ENCODE measurements around the gene NDUFAF4.

The NDUFAF4 gene

DNA sequence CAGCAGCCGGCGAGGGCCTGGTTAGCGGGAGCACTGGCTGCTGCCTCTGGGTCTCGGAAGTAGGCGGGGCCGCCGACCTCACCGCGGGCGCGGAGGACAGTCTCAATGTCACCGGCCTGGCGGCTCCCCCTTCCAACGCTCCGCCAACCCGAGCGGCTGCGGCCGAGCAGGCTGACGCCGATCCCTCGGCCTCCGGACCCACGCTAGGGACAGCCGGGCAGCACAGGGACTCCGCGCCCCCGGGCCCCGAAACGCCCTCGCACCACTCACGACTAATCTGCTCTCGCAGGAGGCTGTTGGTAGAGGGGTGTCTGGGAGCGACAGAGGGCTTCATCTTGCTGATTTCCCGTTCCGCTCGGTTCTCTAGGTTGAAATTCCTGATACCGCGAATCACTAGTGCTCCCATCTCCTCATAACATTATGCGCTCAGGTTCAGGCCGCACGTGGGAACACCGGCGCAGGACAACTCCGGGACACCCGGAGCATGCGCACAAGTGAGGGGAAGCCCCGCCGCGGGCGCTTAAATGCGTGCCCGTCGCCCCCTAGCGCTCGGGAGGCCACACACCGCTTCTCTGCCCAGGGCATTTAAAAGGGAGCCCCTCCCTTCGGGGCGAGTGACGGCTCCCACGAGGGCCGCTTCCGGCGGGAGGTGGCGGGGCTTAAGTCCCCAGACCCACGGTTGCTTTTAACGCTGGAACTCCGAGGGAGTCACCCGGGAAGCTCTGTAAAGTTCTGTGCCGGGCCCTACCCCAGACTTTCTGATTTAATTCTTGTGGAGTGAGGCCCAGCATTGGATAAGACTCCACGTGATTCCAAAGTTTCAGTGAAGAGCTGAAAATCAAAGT, at the start of gene NDUFAF4:
NDUFAF4 (minus strand) TSS at position 496 of the 845 bp plus-strand sequence; CDS start at position 406, 90 bp downstream.
- peak; percentile 94 for DNase-seq

DNA sequence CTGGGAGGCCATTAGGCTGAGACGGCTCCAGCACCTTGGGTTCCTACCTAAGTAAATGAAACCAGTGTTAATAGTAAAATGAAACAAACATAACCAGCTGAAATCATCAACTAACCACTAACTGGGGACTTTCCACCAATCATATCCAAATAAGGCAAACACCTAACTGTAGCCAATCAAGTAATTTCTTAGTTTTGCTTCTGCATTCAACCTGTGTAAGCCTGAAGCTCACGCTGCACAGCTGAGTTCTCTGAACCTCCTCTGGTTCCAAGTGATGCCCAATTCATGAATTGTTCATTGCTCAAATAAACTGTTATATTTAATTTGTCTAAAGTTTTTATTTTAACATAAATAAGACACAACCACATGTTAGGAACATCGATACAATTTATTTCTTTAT, 49.4 kb upstream of the NDUFAF4 start:
- DNase-seq, result no peak

DNA sequence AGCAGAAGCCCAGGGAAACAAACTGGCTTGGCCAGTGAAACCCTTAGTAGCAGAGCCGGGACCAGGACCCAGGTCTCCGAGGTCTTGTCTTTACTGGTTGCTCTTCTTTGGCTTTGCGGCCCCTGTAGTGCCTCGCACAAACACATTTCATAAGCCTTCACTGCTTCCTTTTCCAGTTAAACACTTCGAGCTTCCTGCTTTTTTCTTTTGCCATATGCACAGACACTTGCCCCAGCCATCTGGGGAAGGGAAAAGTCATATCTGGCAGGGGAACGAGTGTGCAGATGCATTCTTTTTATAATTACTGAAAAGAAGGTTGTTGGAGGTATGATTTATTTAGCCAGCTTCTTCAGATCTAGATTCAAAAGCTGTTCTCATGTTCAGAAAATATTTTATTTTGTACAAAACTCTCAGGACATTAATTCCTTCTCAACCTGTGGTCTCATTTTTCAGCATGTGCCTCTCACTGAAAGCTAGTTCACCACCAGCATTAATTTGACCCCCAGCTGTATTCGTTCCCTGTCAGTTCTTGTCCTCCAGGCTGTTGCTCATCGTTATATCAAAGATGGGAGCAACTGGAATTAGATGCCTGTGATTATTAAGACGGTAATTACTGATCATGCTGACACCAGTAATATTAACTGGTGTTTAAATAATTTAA, 46.0 kb upstream of the NDUFAF4 start:
- no peak for DNase-seq

DNA sequence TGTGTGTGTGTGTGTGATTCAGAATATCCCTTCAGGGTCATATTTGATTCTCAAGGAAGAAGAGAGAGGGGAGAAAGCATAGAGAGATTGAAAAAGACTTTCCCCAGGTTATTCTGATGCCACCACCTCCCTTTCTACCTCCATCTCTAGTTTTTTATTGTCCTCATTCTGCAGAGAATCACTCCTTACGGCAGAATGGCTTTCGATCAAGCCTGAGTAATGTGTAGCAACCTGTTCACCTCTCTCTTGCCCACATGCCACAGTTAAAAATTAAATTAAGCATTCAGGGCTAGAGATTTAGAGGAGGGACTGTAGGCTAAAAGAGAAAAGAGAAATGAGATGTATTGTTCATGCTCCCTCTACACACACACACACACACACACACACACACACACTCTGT, 45.0 kb upstream of the NDUFAF4 start:
- DNase-seq, result no peak

DNA sequence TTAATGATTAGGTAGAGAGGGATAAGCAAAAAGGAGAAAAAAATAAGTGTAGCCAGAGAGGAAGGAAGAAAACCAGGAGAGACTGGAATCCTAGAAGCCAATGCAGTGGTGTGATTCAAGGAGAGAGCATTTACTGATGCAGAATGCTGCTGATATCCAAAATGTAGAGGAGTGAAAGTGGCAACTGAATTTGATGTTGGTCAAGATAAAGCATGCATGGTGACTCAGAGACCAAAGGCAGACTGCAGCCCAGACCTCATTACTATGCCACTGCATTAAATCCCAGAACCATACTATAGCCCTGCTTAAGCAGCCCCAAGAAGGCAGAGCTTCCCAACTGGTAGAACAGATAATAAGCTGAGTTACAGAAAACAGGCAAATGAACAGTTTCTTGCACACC, 42.6 kb upstream of the NDUFAF4 start:
- no peak for DNase-seq

DNA sequence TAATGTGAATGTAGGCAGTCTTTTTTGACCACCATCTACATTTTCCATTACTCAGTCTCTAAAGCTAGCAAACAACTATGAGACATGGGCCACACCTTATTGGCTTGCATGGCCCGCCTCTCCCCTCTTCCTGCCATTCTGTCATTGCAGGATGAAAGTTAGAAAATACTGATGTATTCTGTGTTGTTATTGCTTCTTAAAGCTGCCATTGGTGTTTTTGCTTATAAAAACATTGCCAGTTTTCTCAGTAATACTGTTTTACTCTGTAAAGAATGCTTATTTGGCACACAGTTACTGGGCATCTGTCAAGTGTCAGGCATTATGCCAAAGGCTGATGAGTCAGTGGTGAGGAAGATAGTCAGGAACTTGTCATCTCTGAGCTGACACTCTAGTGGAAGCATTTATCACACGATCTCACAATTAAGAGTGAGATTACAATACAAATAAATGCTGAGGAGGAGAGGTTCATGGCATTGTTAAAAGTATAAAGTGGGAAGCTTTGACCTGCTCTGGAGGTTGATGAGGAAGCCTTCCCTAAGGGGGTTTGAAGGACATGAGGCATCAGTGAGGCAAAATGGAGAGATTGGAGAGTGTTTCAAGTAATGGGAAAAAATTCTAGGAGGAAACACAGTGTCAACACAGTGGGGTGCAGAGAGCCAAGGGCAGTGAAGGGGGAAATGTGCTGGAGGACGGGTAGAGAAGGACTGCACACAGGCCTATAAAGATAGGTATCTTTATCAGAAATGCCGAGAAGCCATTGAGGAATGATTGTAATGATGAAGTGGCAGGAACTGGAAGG, 41.5 kb upstream of the NDUFAF4 start:
- DNase-seq, result no peak

DNA sequence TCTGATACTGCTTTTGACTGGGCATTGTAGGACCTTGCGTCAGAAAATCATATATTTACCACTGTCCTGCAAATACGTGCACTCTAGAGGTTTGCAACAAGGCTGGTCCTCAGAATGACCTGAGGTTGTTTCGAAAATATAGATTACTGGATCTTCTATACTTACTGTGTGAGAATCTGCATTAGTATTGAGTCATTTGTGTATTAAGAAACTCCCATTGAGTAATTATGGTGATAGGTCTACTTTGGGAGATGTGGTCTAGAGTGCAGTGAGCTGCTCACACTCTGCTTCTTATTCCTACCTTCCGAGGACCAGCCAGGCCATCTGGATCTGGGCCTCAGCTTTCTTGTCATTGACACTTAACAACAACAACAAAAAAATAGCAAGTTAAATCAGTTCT, 36.4 kb upstream of the NDUFAF4 start:
- no peak for DNase-seq

DNA sequence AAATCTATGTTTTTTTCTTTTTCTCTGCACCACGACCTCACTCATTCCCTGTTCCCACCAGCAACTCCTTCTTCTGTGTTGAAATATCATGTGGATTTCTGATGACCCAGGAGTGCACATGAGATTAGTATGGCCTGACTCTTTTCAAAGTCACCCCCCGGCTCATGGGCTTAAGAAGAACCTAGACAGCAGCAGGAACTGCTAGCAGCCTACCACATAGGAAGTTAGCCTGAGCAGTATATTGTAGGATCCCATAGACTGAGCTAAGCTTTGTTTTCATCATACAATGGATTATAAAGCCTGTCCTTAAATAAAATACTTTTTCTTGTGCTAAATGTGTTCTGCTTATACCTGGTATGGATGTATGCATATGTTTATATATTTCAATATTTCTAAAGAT, 33.5 kb upstream of the NDUFAF4 start:
- DNase-seq, result no peak

DNA sequence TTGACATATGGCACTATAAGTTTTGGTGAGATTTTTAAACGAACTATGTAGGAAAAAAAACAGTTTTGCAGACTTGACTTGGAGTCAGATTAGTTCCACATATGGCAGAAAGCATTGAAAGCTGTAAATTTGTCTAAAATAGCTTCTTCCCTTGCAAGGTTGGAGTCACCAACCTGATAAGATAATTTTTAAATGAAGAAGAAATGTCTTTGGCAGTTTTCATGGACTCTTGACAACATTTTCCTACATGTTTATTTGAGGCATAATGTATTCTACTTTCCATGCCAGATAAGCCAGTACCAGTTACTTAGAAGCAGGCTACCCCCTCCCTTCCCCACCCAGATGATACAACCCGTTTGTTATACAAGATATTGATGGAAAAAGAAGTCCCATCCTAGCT, 32.0 kb upstream of the NDUFAF4 start:
- DNase-seq, result no peak

DNA sequence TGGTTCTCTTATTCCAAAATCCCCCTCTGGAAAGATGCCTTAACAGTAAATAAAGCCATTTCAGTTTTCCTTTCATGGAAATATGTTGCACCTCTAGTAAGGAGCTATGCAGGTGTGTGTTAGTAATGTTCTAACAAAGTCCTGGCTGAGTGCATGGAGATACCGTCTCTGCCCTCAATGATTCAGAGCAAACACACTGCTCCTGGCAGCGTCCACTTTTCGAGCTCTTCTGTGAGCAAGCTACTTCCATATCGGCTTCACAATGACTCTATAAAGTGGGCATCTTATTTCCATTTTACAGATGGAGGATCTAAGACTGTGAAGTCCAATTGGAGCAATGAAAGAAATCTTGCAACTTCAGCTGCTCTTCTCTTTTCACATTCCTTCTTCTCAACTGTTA, 30.0 kb upstream of the NDUFAF4 start:
- DNase-seq, result no peak

DNA sequence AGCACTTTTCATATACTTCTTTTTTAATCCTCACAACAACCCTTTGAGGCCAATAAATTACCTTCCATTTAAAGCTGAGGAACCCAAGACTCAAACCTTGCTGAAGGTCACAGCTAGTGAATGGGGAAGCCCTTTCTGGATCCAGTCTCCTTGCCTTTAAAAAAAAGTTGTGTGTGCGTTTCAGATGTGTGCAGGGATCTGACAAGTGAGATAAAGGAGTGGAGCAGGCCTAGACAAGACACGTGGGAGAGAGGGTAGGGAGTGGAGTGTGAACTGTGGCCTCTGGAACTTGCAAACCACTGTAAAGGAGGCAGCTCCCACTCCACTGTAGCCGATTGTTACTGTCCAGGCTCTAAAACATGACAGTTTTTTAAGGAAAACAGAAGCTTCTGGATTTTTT, 28.7 kb upstream of the NDUFAF4 start:
- no peak for DNase-seq

DNA sequence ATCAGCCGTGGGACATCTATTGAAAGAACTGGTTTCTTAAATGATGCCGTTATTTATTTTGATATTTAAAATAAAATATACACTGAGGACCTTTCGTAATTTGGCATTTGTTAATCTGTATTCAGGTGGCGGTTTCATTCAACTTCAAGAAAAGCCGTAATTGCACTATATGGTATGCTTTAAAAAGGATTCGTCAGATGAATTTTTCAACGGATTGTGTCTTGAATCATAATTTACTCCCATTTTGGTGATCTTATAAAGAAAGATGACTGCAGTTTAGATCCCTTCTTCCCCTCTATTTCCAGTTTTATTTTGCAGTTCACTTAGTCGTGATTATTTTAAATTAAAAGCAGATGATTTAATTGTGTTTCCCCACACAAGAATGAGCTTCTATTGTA, 27.6 kb upstream of the NDUFAF4 start:
- DNase-seq, result no peak

DNA sequence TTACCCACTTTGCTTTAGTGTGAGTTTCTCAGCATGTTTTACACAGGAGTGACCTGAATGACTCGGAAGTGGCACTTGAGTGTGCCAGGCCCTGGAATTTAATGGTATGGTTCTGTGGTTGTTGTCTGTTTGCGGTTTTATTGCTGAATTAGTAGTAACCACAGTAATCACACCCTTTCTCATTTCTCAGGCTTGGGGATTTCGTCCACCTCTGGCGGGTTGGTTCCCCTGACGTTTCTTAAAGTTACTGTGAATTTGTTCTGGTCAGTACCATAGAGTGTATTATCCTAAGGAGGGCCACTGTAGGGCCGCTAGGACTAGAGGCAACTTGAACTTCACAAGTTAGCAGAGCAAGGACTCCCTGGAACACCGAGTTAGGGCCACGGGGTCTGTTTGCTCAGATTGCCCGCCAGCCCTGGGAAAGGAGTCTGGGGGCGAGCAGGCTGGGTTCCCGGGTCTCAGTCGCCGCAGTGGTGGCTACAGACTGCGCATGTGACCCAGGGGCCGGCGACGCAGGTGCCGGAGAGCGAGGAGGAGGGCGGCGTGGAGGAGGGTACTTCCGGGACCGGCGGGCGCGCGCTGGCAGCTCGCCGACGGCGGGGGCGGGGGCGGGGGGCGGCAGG, 26.3 kb upstream of the NDUFAF4 start:
- DNase-seq, result no peak

DNA sequence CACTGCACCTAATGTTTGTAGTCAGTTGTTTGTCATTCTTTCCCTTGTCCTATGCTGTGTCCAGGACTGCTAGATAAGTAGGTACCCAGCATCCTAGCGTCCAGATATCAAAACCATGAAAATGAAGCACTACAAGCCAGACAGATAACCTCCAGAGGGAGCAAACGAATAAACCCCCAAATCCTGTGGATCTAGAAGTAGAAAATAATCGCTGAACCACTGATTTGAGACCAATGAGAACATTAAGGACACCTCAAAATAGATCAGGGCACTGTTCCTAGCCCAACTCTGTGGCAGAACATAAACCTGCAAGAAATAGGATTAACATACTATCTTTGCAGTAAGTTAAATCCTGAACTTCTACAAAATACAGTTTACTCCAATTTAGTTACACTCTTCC, 25.7 kb upstream of the NDUFAF4 start:
- no peak for DNase-seq

DNA sequence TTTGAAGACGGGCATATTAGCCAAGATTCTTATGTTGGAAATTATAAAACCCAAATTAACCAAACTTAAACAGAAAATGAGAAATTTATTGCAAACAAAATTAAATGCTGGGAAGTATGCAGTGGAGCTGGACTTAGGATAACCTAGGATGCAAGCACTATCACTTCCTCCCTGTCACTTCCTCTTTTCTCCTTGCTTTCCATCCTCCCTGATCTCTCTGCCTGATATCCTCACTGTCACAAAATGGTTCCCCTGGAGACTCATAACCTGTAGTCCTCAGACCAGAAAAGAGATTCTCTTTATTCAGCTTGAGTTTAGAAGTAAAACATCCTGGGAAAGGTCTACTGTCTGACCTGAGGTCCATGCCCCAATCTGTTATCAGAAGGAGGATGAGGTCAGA, 19.4 kb upstream of the NDUFAF4 start:
- DNase-seq, result no peak

DNA sequence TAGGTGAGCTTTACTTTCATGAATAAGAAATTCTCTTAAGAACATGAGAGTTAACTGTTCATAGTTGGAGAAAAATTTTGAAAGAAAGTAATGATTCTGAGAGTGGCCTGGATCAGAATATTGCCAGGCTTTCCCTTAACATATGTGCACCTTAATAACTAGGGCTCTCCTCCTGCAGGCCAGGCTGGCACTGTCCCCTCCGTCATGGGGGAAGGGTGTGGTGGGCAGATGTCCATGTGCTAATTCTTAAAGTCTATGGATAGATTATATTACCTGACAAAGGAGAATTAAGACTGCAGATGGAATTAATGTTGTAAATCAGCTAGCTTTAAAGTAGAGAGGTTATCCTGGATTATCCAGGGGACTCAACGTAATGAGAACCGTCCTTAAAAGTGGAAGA, 15.9 kb upstream of the NDUFAF4 start:
- DNase-seq, result no peak

DNA sequence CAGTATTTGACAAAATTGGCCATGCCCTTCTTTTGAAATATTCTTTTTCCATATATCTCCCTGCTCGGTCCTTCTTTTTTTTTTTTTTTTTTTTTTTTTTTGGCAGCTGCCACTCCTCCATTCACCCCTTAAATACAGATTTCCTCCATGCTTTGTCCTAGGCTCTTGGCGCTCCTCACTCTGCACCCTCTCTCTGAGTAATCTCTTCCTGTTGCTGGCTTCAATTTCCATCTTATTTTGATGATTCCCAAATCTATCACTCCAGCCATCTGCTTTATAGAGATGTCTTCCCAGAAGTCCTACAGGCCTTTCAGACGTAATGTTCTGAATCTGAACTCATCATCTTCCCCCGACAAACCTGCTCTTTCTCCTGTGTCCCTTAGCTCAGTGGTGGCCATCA, 14.1 kb upstream of the NDUFAF4 start:
- DNase-seq, result no peak

DNA sequence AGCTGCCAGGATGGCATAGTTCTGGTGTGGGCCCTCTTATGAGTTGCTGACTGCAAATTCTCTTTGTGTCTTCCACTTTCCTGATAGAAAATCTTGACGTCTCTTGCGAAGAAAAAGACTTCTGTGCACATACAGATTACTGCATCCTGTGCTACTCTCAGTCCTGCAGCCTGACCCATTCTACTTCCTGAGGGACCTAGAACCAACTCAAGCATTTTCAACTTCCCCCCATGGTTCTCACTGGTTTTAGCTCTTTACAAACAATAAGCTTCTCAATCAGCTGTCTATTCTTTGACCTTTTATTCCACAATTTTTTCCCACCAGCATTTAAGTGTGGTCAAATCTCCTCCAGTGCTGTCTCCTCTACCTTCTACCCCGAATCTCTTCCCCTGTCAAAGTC, 13.5 kb upstream of the NDUFAF4 start:
- DNase-seq, result no peak

DNA sequence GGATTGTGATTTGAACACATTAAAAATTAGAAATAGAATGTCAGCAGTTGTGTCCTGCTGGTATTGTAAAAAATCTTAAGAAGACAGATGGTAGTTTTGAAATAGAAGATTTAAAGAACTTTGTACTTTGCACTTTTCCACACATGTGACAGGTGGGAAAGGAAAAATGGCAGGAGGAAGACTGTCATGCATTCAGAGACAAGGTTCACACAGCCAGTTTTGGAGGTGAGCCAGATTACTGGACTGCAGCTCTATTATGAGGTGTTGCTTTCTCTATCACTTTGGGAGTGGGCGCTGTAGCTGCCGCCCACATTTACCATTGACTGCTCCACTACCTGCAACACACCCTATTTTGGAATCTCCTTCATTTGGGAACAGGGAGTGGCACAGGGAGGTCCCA, 12.1 kb upstream of the NDUFAF4 start:
- DNase-seq, result no peak

DNA sequence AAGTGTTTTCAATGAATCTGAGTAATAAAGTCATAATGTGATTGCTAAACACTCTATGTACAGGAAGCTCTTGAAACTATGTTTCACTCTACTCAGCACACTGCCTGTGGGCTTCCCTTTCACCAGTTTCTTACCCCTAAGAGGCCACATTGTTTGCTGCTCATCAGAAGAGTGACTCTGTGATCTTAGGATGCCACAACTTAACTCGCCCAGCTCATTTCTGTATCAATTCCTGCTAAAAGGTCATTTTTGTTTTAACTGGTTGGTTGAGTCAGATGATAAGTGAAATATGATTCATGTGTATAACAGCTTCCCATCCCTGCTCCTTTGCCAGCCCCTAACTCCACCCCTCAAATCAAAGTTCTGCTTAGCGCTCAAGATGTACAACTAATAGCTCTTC, 9.8 kb upstream of the NDUFAF4 start:
- no peak for DNase-seq

DNA sequence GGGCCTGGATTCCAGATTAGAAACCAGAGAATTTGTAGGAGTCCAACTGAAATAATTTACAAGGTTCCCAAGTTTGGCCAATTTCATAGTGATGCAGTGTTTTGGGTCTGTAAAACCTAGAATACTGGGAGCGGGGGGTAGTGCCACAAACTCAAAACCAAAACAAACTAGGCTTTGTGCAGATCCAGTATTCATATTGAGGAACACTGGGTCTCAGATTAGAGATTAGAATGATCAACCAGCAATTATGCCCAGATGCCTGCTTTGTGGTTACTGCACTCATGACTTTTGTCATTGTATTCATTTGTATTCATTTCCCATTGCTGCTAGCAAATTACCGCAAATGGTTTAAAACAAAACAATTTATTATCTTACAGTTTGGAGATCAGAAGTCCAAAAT, 3.2 kb upstream of the NDUFAF4 start:
- DNase-seq, result no peak

DNA sequence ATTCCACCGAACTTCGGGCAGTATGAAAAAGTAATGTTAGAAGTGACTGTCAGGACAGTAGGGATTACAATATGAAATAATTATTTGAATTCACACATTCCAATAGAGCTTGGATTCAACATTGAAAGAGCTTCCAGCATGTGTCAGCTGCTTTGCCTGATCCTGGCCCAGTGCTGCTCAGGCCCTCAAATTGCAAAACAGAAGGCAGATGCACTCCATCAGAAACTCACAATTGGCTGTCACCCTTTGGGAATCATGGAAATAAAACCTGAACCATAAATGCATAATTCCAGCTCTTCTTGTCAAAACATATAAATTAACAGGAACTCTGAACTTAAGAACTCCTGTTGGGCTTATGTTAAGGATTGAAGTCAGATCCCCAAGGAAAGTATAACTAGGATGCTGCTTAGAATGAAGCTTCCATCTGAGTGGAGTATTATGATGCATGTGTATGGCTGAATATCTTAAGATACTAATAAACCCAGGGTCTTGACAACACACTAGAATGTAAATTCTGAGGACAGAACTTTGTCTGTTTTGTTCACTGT, 1.8 kb upstream of the NDUFAF4 start:
- DNase-seq, result no peak

DNA sequence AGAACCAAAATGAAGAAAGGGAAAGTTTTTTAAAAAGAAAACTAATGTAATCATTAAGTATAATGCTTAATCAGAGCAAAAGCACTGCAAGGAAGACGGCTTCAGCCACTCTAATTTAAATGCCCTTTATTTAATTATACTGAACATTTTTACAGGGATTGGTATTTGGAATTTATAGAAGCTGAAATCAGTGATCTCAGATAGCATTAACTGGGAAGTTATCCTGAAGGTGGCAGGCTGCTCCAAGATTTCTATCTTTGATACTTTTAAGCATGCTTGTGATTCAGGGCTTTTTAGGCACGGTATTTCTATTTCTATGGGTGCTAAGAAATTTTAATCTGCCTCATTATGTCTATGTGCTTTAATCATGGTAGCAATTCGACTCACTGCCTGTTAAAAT, 1.3 kb upstream of the NDUFAF4 start:
- no peak for DNase-seq

Data from activated gamma-delta T cell treated with Interleukin-2 at 50 U/mL for 16 hours (primary cell).